HFF-Myc (cell line): ENCODE measurements around the gene P4HA1.
"Not testable (repeated sequence)": the region's sequence is repeated elsewhere in the genome, so short reads cannot be mapped to it uniquely, and the experiment has no call there.

ENCODE experiments used
- DNase-seq: peaks from one replicate; pipeline ENCODE4 v3.0.0-alpha.2; 2011; ENCODE audit warnings: low read depth; ENCODE audit errors: extremely low read depth
- H3K4me3 ChIP-seq: replicated peaks from 2 replicates; pipeline ENCODE4 v1.5.1; 2011; ENCODE audit warnings: low read depth, mild to moderate bottlenecking, control low read depth, low read length
- TF ChIP-seq, protein P1 (sequence below): IDR thresholded peaks from 2 replicates; pipeline ENCODE4 v1.5.1; 2012; ENCODE audit warnings: mild to moderate bottlenecking, low read depth, low read length, control low read depth; ENCODE audit errors: missing control alignments

The P4HA1 gene

DNA sequence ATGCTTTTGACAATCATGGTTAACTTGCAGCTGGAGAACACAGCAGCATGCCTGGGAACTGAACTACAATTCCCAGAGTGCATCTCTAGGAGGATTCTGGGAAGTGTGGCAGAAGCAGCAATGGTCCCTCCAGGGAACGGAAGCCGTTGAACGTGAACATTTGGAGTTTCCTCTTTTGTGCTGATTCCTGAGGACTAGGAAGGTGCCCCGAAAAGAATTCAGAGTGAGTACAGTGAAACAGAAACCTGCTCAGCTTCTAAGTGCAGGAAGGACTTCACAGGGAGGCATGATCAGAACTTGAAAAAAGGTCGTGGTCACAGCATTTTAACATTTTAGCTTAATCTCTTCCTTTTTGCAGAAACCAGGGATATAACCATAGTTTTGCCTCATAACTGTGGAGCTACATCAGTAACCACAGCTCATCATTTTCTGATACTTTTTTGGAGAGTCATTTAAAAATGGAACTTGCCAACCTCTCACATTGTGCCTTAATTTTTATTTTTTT lies 13.7 kb upstream of the P4HA1 start, which contains the start of gene NUDT13:
NUDT13 (plus strand) TSS at position 111 of the 505 bp plus-strand sequence. CDS start 3,911 bp downstream, outside the sequence.
- TF ChIP-seq, protein P1, sequence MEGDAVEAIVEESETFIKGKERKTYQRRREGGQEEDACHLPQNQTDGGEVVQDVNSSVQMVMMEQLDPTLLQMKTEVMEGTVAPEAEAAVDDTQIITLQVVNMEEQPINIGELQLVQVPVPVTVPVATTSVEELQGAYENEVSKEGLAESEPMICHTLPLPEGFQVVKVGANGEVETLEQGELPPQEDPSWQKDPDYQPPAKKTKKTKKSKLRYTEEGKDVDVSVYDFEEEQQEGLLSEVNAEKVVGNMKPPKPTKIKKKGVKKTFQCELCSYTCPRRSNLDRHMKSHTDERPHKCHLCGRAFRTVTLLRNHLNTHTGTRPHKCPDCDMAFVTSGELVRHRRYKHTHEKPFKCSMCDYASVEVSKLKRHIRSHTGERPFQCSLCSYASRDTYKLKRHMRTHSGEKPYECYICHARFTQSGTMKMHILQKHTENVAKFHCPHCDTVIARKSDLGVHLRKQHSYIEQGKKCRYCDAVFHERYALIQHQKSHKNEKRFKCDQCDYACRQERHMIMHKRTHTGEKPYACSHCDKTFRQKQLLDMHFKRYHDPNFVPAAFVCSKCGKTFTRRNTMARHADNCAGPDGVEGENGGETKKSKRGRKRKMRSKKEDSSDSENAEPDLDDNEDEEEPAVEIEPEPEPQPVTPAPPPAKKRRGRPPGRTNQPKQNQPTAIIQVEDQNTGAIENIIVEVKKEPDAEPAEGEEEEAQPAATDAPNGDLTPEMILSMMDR, result no peak
- no peak for DNase-seq
- peak within 1 kb of the TSS; percentile 43 for H3K4me3 ChIP-seq

DNA sequence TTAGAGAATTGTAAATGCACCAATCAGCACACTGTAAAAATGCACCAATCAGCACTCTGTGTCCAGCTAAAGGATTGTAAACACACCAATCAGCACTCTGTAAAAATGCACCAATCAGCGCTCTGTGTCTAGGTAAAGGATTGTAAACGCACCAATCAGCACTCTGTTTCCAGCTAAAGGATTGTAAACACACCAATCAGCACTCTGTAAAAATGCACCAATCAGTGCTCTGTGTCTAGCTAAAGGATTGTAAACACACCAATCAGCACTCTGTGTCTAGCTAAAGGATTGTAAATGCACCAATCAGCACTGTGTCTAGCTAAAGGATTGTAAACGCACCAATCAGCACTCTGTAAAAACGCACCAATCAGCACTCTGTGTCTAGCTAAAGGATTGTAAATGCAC lies 12.6 kb upstream of the P4HA1 start:
- not testable (repeated sequence) for DNase-seq, H3K4me3 ChIP-seq

DNA sequence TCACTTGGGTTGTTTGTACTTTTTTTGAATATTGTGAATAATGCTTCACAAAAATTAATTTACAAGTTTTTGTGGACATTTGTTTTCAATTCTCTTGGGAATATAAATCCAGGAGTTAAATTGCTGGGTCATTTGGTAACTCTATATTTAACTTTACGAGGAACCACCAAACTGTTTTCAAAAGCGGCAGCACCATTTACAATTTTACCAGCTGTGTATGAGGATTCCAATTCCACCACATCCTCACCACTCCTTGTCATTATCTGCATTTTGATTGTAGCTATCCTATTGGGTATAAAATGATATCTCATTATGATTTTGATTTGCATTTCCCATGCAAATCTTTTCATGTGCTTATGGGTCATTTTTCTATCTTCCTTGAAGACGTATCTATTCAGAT lies 9.6 kb upstream of the P4HA1 start:
- no peak overlapping the region for H3K4me3 ChIP-seq
- no peak for DNase-seq
- TF ChIP-seq, protein P1, result no peak

DNA sequence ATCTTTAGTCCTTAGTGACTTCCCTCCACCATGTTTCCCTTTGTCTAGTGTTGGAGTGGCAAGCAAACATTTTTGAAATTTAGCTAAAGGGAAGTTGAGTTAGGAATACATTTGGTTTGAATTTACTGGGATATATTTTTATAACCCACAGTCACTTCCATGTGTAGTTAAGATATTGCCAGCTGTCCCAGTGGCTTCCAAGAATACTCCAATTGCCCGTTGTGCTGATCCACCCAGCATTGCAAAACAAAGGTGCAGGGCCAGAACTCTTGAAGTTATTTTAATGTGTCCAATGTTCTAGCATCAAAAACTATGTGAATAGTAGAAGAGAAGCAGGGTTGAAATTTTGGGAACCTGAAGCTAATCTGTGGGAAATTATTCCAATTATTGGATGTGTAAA lies 2.5 kb upstream of the P4HA1 start:
- TF ChIP-seq, protein P1, result no peak
- no peak for DNase-seq

DNA sequence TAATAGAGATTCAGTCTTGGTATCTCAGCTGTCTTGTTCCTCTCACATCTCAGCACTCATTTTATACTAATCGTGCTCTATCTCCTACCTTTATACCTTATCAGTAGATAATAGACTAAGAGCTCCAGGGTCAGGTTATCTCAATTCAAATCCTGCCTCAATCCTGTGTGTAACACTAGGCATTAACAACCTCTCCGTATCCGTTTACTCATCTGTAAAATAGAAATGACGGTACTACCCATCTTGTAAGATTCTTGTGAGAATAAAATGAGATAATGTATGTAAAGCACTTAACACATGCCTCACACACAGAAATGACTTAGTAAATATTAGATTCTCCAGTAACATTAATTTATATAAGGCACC lies 622 bp upstream of the P4HA1 start:
- TF ChIP-seq, protein P1, result no peak
- DNase-seq, result no peak
- H3K4me3 ChIP-seq, result peak overlapping the region; percentile 99

More for the DNA sequence above, 2.5 kb upstream of the P4HA1 start:
- no peak overlapping the region for H3K4me3 ChIP-seq

DNA sequence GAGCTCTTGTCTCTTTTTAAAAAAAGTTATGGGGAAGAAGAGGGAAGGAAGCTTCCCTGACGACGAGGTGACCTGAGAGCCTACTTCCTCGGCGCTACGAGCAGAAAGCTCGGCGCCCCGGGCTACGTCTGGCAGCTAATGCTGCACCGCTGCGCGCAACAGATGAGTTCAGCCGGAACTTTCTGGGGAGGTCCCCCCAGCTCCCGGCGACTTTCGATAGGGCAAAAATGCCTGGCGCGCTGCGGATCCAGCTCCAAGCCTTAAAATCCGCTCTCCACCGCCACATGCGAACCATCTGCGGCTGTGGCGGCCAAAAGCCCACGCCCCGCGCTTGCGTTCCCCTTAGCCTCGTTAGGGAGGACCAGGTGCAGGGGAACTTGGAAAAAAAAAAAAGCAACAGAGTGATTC lies 621 bp downstream of the P4HA1 start:
- TF ChIP-seq, protein P1, result no peak
- H3K4me3 ChIP-seq, result peak overlapping the region; percentile 99
- no peak for DNase-seq

DNA sequence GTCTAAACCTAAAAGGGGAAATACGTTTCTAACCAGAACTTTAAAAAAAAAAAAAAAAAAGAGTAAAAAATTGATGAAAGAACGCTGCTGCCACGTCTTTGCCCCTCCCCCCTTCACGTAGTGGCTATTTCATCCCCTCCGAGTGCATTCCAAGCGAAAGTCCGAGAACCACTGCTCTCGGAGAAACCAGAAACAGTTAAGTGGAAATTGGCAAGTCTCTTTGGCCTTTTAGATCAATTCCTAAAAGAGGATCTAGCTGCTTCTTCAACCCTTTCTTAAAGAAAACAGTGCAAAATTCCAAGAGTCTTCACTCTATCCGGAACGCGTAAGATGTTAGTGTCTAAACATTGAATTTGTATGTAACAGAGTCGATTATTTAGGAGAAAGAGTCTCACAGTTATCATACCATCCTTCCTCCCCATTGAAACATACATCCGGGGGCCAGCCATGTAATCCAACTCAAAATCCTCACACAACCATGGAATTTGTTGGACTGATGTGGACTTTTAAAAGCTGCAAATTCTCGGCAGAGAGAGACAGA lies 1.1 kb downstream of the P4HA1 start:
- peak overlapping the region; percentile 99 for H3K4me3 ChIP-seq
- TF ChIP-seq, protein P1, result no peak
- no peak for DNase-seq
